ENCODE measurements around the gene PLXNA2.

The PLXNA2 gene

GRCh38 chr1:208058267-208058666 lies 185.9 kb downstream of the PLXNA2 start:
- H3K27ac Mint-ChIP-seq, result no peak overlapping the region
- H3K36me3 Mint-ChIP-seq (ENCODE audit: low read depth), result no peaks in the 10 kb centered on the region
- H3K9me3 Mint-ChIP-seq, result no peaks in the 10 kb centered on the region
- H3K4me1 Mint-ChIP-seq (ENCODE audit: low read depth), result no peaks in the 10 kb centered on the region
- H3K27me3 Mint-ChIP-seq (ENCODE audit: low read depth), result peaks cover 15% of the 10 kb centered on the region
- no peak overlapping the region for H3K4me3 Mint-ChIP-seq

DNA sequence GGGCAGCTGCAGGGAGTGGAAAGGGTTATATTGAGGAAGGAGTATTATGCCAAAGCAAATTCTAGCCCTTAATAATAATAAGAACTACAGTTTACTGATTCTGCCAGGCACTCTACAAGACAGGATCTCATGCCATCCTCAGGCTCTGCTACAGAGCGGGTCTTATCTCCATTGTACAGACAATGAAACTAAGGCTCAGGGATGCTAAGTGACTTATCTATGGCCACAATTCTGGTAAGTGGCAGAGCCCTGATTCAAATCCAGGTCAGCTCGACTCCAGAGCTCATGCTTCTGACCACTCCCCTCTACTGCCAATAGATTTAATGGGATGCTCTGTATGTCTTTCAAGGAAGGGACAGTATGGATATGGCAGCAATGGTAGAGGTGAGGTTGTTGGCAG lies 187.1 kb downstream of the PLXNA2 start:
- Mint-ChIP-seq H3K9me3 (no peaks in the 10 kb centered on the region), H3K4me1 (ENCODE audit: low read depth) (no peaks in the 10 kb centered on the region), H3K27me3 (ENCODE audit: low read depth) (peaks cover 19% of the 10 kb centered on the region)

DNA sequence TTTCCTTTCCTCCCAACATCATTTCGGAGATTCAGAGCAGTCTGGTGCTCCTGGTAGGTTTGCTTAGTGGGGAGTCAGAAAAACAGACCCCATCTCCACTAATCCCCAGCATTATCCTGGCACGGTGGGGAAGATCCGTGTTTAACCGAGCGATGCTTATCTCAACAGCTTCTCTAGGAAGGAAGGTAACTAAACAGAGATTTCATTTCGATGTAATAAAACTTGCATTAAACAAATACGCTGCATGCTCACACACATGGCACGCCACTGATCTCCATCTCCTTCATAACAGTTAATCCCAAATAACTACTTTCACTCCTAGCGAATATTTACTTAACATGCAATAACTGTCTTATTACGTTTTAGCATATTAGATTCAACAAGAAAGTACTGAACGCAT lies 188.6 kb downstream of the PLXNA2 start:
- Mint-ChIP-seq H3K4me3 (no peak overlapping the region), H3K36me3 (ENCODE audit: low read depth) (no peaks in the 10 kb centered on the region), H3K27me3 (ENCODE audit: low read depth) (peaks cover 19% of the 10 kb centered on the region), H3K9me3 (no peaks in the 10 kb centered on the region), H3K27ac (no peak overlapping the region), H3K4me1 (ENCODE audit: low read depth) (no peaks in the 10 kb centered on the region)

More for the DNA sequence above, 187.1 kb downstream of the PLXNA2 start:
- no peaks in the 10 kb centered on the region for H3K36me3 Mint-ChIP-seq (ENCODE audit: low read depth)
- H3K27ac Mint-ChIP-seq, result no peak overlapping the region
- no peak overlapping the region for H3K4me3 Mint-ChIP-seq

DNA sequence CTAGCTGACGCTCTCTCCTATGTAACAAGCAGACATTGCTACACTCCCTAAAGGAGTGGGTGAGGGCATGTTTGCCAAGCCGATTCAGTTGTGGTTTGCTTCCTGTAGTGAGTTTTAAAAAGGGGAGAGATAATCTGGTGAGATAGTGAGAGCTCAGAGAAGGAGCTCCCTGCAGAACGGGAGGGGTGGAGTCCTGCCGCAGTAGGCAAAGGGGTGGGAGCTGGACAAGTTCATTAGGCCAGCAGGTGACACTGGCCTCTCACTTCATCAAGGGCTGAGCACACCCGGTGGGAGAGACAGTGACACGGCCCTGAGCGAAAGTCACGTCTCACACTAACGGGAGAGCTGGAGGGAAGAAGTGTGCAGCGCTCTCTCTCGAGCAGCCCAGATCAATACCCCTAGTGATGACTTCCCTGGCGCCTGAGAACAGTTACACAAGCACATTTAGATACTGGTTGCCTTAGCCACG lies 189.2 kb downstream of the PLXNA2 start:
- peaks cover 19% of the 10 kb centered on the region for H3K27me3 Mint-ChIP-seq (ENCODE audit: low read depth)
- no peak overlapping the region for H3K27ac Mint-ChIP-seq

GRCh38 chr1:208054485-208054884 lies 189.7 kb downstream of the PLXNA2 start:
- Mint-ChIP-seq H3K27ac (no peak overlapping the region), H3K4me1 (ENCODE audit: low read depth) (no peaks in the 10 kb centered on the region), H3K4me3 (no peak overlapping the region), H3K9me3 (no peaks in the 10 kb centered on the region), H3K27me3 (ENCODE audit: low read depth) (peaks cover 19% of the 10 kb centered on the region), H3K36me3 (ENCODE audit: low read depth) (no peaks in the 10 kb centered on the region)

More for the DNA sequence above, 189.2 kb downstream of the PLXNA2 start:
- Mint-ChIP-seq H3K36me3 (ENCODE audit: low read depth) (no peaks in the 10 kb centered on the region), H3K9me3 (no peaks in the 10 kb centered on the region), H3K4me3 (no peak overlapping the region), H3K4me1 (ENCODE audit: low read depth) (no peaks in the 10 kb centered on the region)

- peaks cover 19% of the 10 kb centered on the region for H3K27me3 Mint-ChIP-seq (ENCODE audit: low read depth)
- H3K4me1 Mint-ChIP-seq (ENCODE audit: low read depth), result no peaks in the 10 kb centered on the region
- no peaks in the 10 kb centered on the region for H3K9me3 Mint-ChIP-seq
These were observed 190.5 kb downstream of the PLXNA2 start for GRCh38 chr1:208053661-208054060.

GRCh38 chr1:208052926-208053407 lies 191.2 kb downstream of the PLXNA2 start:
- H3K27ac Mint-ChIP-seq, result no peak overlapping the region
- no peaks in the 10 kb centered on the region for H3K9me3 Mint-ChIP-seq
- H3K4me3 Mint-ChIP-seq, result no peak overlapping the region
- H3K36me3 Mint-ChIP-seq (ENCODE audit: low read depth), result no peaks in the 10 kb centered on the region
- H3K27me3 Mint-ChIP-seq (ENCODE audit: low read depth), result peaks cover 19% of the 10 kb centered on the region
- no peaks in the 10 kb centered on the region for H3K4me1 Mint-ChIP-seq (ENCODE audit: low read depth)

More at GRCh38 chr1:208053661-208054060, 190.5 kb downstream of the PLXNA2 start:
- Mint-ChIP-seq H3K4me3 (no peak overlapping the region), H3K36me3 (ENCODE audit: low read depth) (no peaks in the 10 kb centered on the region), H3K27ac (no peak overlapping the region)

DNA sequence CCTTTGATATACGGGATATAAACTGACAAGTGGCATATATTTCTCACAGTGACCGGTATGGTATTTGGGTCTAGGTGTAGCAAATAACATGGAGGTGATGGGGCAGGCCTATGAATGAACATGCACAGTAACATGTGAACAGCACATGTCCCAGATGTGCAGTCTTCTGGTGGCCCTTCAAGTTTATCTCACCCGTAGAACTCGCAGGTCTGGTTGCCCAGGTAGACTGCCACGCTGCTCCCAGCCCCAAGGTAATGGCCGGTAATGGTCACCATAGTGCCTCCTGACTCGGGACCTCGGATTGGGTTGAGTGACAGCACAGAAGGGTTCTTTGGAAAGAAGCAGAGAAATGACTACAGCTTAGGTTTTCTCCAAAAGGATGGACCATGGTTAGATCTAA lies 192.0 kb downstream of the PLXNA2 start:
- H3K9me3 Mint-ChIP-seq, result no peaks in the 10 kb centered on the region
- H3K27ac Mint-ChIP-seq, result no peak overlapping the region
- H3K4me3 Mint-ChIP-seq, result no peak overlapping the region
- H3K36me3 Mint-ChIP-seq (ENCODE audit: low read depth), result no peaks in the 10 kb centered on the region
- no peaks in the 10 kb centered on the region for H3K4me1 Mint-ChIP-seq (ENCODE audit: low read depth)
- H3K27me3 Mint-ChIP-seq (ENCODE audit: low read depth), result peaks cover 19% of the 10 kb centered on the region

- H3K27ac Mint-ChIP-seq, result no peak overlapping the region
- H3K4me1 Mint-ChIP-seq (ENCODE audit: low read depth), result no peaks in the 10 kb centered on the region
- H3K27me3 Mint-ChIP-seq (ENCODE audit: low read depth), result peaks cover 19% of the 10 kb centered on the region
- H3K4me3 Mint-ChIP-seq, result no peak overlapping the region
- H3K36me3 Mint-ChIP-seq (ENCODE audit: low read depth), result no peaks in the 10 kb centered on the region
- H3K9me3 Mint-ChIP-seq, result no peaks in the 10 kb centered on the region
These were observed 192.5 kb downstream of the PLXNA2 start for GRCh38 chr1:208051651-208052050.

GRCh38 chr1:208048904-208049303 lies 195.3 kb downstream of the PLXNA2 start:
- H3K4me3 Mint-ChIP-seq, result no peak overlapping the region
- peaks cover 15% of the 10 kb centered on the region for H3K27me3 Mint-ChIP-seq (ENCODE audit: low read depth)
- no peaks in the 10 kb centered on the region for H3K36me3 Mint-ChIP-seq (ENCODE audit: low read depth)
- no peak overlapping the region for H3K27ac Mint-ChIP-seq
- H3K4me1 Mint-ChIP-seq (ENCODE audit: low read depth), result peaks cover 9% of the 10 kb centered on the region
- H3K9me3 Mint-ChIP-seq, result no peaks in the 10 kb centered on the region

DNA sequence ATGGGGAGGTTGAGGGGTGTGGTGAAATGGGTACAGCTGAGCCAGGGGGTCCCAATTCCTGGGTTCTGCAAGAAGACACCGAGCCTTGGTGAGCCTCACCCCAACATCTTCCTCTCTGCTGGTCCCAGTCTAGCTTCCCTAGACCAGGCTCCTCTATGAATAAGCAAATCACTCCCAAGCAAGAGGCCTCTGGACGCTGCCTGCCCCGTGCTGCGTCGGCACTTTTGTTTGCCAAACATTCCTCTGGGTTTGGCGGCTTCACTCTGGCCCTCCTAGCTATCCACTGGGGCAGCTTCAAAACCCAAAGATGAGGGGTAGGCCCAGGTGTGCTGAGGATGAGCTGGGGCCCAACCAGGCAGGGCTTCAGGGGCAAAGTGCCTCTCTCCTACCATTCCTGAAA lies 196.2 kb downstream of the PLXNA2 start:
- Mint-ChIP-seq H3K27ac (no peak overlapping the region), H3K27me3 (ENCODE audit: low read depth) (peaks cover 18% of the 10 kb centered on the region), H3K4me1 (ENCODE audit: low read depth) (peaks cover 9% of the 10 kb centered on the region), H3K36me3 (ENCODE audit: low read depth) (no peaks in the 10 kb centered on the region), H3K4me3 (no peak overlapping the region), H3K9me3 (no peaks in the 10 kb centered on the region)

- no peak overlapping the region for H3K4me3 Mint-ChIP-seq
- no peaks in the 10 kb centered on the region for H3K9me3 Mint-ChIP-seq
- H3K4me1 Mint-ChIP-seq (ENCODE audit: low read depth), result peaks cover 9% of the 10 kb centered on the region
- peaks cover 18% of the 10 kb centered on the region for H3K27me3 Mint-ChIP-seq (ENCODE audit: low read depth)
- no peaks in the 10 kb centered on the region for H3K36me3 Mint-ChIP-seq (ENCODE audit: low read depth)
- no peak overlapping the region for H3K27ac Mint-ChIP-seq
These were observed 196.7 kb downstream of the PLXNA2 start for GRCh38 chr1:208047476-208047934.

DNA sequence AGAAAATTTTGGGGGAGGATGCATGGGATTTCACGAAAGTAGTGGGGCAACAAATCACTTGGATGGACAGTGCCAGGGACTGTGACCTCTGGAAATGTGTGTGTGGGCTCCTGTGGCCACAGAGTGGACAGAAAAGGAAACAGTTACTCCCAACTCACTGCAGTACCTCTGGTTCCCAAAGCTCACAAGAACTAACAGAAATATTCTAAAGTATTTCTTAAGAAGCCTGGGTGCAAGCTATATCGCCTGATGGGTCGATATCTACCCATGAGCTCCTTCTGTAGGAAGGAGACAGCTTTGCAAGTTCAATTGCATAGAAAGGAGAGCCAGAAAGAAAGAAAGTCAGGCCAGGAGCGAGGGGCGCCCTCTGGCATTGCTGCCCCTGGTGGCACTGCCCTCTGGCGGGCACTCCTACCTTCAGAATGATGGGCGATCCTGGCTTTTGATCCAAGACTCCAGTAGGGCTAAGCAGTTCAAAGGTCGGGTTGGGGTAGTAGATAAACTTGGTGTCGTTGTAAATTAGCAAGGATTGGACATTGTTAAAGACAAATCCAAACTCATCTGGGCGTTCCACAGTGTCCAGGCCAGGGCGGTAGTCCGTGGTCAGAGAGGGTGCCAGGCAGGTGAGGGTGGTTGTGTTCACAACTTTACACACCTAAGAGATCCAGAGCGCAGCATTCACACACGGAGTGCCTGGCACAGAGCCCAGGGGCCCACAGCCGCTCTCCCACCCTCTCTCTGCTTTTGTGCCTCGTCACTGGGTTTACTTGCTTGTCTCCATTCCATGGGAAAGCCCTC lies 198.5 kb downstream of the PLXNA2 start:
- no peaks in the 10 kb centered on the region for H3K36me3 Mint-ChIP-seq (ENCODE audit: low read depth)
- H3K27ac Mint-ChIP-seq, result no peak overlapping the region
- no peaks in the 10 kb centered on the region for H3K9me3 Mint-ChIP-seq
- H3K4me1 Mint-ChIP-seq (ENCODE audit: low read depth), result peaks cover 9% of the 10 kb centered on the region
- H3K4me3 Mint-ChIP-seq, result no peak overlapping the region
- H3K27me3 Mint-ChIP-seq (ENCODE audit: low read depth), result peaks cover 14% of the 10 kb centered on the region

DNA sequence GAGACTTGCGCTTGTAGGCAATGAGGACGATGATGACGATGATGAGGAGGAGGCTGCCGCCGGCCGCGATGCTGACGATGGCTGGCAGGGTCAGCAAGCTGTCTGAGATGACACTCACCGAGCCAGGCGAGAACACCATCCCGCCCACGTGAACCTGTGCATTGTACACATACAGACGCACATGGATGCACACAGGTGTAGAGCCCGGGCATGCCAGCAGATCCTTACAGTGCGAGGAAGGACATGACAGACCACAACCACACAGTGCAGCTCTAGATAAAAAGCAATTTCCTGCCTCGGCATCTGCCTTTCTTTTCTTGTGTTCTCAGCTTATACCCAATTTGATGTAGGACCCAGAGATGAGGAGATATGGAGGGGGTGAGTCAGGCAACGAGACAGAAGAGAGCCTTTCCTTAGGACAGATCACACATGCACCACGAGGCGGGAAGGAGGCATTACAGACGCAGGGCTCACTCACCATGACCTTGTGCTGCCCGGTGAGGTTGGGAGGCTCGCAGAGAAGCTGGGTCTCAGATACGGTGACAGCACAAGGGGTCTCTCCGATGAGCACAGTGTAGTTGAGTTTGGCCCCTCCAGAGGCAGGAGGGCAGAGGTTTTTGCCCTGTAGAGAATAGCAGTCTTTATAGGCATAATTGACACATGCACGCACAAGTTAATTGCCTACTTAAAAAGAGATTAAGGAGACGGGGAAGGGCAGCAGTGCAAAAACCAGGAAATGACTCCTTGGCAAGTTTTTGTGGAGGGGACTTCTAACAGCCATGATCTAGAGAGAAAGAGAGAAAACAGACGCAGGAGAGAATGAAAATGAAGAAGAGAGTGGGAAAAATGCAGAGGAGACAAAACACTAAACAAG lies 199.4 kb downstream of the PLXNA2 start:
- no peaks in the 10 kb centered on the region for H3K36me3 Mint-ChIP-seq (ENCODE audit: low read depth)
- peak overlapping the region; percentile 13 for H3K27ac Mint-ChIP-seq
- H3K4me3 Mint-ChIP-seq, result no peak overlapping the region
- no peaks in the 10 kb centered on the region for H3K9me3 Mint-ChIP-seq
- H3K27me3 Mint-ChIP-seq (ENCODE audit: low read depth), result peaks cover 14% of the 10 kb centered on the region
- peaks cover 9% of the 10 kb centered on the region for H3K4me1 Mint-ChIP-seq (ENCODE audit: low read depth)

Data from T-helper 1 cell treated with Interleukin-12 subunit alpha and Interleukin-12 subunit beta and Interleukin-4 antibody, amounts not matched to agents 30 μg/mL and 1 μg/mL, for 36 hours (primary cell).